ENCODE measurements around the gene FLOT2. TPM values are rescaled to one million over a fixed set of nuclear protein-coding genes. Genes with fewer than 3 reads are reported as not detected.

FLOT2 gene
- total and polyA plus RNA-seq, 10 of the 15 experiments (the other 5 are each of a cell fraction or from before 2014, with no cell fraction given) = 56.8 to 302 (median 149) TPM

DNA sequence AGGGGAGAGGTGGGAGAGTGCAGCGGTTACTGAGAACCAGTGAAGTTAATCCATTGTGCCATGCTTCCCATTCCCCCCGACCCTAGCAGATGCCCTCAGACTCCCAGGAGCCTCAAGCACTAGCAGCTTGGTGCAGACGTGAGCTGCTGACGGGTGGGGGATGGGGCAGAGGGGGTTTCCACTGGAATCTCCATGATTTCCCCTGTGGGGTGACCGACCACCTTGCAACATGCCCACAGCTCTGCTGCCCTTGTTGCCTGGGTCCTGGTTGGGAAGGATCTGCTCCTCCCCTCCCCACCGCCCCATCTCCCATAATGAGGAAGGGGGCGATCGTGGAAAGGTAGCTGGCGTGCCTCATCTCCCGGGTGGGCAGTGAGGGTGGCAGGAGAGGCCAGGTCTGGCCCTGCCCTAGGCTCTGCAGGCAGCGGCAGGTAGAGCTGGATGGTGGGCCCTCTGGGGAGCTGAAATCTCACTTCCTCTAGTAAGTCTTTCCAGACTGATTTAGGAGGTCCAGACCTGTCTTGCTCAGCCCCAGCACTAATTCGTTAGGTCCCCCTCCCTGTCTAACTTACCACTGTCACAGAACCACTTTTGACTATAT lies 9.6 kb downstream of the FLOT2 start (continued):
- TF ChIP-seq, protein P1, sequence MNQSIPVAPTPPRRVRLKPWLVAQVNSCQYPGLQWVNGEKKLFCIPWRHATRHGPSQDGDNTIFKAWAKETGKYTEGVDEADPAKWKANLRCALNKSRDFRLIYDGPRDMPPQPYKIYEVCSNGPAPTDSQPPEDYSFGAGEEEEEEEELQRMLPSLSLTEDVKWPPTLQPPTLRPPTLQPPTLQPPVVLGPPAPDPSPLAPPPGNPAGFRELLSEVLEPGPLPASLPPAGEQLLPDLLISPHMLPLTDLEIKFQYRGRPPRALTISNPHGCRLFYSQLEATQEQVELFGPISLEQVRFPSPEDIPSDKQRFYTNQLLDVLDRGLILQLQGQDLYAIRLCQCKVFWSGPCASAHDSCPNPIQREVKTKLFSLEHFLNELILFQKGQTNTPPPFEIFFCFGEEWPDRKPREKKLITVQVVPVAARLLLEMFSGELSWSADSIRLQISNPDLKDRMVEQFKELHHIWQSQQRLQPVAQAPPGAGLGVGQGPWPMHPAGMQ (IDR thresholded peaks at IDR 0.05; ENCODE audit: borderline replicate concordance) = no peak
- TF ChIP-seq, protein P2, sequence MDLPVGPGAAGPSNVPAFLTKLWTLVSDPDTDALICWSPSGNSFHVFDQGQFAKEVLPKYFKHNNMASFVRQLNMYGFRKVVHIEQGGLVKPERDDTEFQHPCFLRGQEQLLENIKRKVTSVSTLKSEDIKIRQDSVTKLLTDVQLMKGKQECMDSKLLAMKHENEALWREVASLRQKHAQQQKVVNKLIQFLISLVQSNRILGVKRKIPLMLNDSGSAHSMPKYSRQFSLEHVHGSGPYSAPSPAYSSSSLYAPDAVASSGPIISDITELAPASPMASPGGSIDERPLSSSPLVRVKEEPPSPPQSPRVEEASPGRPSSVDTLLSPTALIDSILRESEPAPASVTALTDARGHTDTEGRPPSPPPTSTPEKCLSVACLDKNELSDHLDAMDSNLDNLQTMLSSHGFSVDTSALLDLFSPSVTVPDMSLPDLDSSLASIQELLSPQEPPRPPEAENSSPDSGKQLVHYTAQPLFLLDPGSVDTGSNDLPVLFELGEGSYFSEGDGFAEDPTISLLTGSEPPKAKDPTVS (IDR thresholded peaks at IDR 0.05; ENCODE audit: low read depth, low read length) = no peak
- TF ChIP-seq, protein P3, sequence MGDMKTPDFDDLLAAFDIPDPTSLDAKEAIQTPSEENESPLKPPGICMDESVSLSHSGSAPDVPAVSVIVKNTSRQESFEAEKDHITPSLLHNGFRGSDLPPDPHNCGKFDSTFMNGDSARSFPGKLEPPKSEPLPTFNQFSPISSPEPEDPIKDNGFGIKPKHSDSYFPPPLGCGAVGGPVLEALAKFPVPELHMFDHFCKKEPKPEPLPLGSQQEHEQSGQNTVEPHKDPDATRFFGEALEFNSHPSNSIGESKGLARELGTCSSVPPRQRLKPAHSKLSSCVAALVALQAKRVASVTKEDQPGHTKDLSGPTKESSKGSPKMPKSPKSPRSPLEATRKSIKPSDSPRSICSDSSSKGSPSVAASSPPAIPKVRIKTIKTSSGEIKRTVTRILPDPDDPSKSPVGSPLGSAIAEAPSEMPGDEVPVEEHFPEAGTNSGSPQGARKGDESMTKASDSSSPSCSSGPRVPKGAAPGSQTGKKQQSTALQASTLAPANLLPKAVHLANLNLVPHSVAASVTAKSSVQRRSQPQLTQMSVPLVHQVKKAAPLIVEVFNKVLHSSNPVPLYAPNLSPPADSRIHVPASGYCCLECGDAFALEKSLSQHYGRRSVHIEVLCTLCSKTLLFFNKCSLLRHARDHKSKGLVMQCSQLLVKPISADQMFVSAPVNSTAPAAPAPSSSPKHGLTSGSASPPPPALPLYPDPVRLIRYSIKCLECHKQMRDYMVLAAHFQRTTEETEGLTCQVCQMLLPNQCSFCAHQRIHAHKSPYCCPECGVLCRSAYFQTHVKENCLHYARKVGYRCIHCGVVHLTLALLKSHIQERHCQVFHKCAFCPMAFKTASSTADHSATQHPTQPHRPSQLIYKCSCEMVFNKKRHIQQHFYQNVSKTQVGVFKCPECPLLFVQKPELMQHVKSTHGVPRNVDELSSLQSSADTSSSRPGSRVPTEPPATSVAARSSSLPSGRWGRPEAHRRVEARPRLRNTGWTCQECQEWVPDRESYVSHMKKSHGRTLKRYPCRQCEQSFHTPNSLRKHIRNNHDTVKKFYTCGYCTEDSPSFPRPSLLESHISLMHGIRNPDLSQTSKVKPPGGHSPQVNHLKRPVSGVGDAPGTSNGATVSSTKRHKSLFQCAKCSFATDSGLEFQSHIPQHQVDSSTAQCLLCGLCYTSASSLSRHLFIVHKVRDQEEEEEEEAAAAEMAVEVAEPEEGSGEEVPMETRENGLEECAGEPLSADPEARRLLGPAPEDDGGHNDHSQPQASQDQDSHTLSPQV (IDR thresholded peaks at IDR 0.05) = no peak
- TF ChIP-seq SREBF1 (IDR thresholded peaks at IDR 0.05; ENCODE audit: low read length) = no peak
- TF ChIP-seq TCF12 (IDR thresholded peaks at IDR 0.05; ENCODE audit: low read depth, low read length) = no peak
- no peak for TF ChIP-seq RAD51 (IDR thresholded peaks at IDR 0.05)
- TF ChIP-seq ZBED1 (IDR thresholded peaks at IDR 0.05; ENCODE audit: borderline replicate concordance) = no peak
- TF ChIP-seq HDAC2 (IDR thresholded peaks at IDR 0.05) = no peak
- TF ChIP-seq, protein P4, sequence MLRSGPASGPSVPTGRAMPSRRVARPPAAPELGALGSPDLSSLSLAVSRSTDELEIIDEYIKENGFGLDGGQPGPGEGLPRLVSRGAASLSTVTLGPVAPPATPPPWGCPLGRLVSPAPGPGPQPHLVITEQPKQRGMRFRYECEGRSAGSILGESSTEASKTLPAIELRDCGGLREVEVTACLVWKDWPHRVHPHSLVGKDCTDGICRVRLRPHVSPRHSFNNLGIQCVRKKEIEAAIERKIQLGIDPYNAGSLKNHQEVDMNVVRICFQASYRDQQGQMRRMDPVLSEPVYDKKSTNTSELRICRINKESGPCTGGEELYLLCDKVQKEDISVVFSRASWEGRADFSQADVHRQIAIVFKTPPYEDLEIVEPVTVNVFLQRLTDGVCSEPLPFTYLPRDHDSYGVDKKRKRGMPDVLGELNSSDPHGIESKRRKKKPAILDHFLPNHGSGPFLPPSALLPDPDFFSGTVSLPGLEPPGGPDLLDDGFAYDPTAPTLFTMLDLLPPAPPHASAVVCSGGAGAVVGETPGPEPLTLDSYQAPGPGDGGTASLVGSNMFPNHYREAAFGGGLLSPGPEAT (IDR thresholded peaks at IDR 0.05; ENCODE audit: low read depth) = peak; percentile 67; the same call in 1 of the 2 replicates
- TF ChIP-seq MYC (IDR thresholded peaks at IDR 0.05; ENCODE audit: insufficient read depth, insufficient read length, insufficient replicate concordance, low read length, severe bottlenecking) = no peak
- peak; percentile 93 for TF ChIP-seq RELA (IDR thresholded peaks at IDR 0.05; ENCODE audit: borderline replicate concordance, partially characterized antibody)
- no peak for TF ChIP-seq ZNF622 (IDR thresholded peaks at IDR 0.05)
- TF ChIP-seq, protein P5, sequence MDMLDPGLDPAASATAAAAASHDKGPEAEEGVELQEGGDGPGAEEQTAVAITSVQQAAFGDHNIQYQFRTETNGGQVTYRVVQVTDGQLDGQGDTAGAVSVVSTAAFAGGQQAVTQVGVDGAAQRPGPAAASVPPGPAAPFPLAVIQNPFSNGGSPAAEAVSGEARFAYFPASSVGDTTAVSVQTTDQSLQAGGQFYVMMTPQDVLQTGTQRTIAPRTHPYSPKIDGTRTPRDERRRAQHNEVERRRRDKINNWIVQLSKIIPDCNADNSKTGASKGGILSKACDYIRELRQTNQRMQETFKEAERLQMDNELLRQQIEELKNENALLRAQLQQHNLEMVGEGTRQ (IDR thresholded peaks at IDR 0.05; ENCODE audit: borderline replicate concordance, low read depth, low read length) = no peak
- TF ChIP-seq, protein P6, sequence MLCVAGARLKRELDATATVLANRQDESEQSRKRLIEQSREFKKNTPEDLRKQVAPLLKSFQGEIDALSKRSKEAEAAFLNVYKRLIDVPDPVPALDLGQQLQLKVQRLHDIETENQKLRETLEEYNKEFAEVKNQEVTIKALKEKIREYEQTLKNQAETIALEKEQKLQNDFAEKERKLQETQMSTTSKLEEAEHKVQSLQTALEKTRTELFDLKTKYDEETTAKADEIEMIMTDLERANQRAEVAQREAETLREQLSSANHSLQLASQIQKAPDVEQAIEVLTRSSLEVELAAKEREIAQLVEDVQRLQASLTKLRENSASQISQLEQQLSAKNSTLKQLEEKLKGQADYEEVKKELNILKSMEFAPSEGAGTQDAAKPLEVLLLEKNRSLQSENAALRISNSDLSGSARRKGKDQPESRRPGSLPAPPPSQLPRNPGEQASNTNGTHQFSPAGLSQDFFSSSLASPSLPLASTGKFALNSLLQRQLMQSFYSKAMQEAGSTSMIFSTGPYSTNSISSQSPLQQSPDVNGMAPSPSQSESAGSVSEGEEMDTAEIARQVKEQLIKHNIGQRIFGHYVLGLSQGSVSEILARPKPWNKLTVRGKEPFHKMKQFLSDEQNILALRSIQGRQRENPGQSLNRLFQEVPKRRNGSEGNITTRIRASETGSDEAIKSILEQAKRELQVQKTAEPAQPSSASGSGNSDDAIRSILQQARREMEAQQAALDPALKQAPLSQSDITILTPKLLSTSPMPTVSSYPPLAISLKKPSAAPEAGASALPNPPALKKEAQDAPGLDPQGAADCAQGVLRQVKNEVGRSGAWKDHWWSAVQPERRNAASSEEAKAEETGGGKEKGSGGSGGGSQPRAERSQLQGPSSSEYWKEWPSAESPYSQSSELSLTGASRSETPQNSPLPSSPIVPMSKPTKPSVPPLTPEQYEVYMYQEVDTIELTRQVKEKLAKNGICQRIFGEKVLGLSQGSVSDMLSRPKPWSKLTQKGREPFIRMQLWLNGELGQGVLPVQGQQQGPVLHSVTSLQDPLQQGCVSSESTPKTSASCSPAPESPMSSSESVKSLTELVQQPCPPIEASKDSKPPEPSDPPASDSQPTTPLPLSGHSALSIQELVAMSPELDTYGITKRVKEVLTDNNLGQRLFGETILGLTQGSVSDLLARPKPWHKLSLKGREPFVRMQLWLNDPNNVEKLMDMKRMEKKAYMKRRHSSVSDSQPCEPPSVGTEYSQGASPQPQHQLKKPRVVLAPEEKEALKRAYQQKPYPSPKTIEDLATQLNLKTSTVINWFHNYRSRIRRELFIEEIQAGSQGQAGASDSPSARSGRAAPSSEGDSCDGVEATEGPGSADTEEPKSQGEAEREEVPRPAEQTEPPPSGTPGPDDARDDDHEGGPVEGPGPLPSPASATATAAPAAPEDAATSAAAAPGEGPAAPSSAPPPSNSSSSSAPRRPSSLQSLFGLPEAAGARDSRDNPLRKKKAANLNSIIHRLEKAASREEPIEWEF (IDR thresholded peaks at IDR 0.05; ENCODE audit: insufficient replicate concordance, low read depth, low read length) = no peak

All from GM12878 (cell line).